AG04450 (cell line): ENCODE results near the gene RABIF. TPM values are rescaled to one million over a fixed set of nuclear protein-coding genes. Genes with fewer than 3 reads are reported as not detected.

Experiments used
- CTCF ChIA-PET: fragments of 300-600, 350-600 bp; formaldehyde crosslinking; extraction: SDS; loops from one replicate; lab custom pipeline; 2022; ENCODE audit warnings: antibody characterized with exemption, inconsistent platforms; lab: Charles Lee
- POLR2A ChIA-PET: fragments of 350-600 bp; formaldehyde crosslinking; extraction: SDS; loops from one replicate; lab custom pipeline; 2021; ENCODE audit warnings: antibody characterized with exemption, inconsistent platforms; lab: Yijun Ruan, JAX
- DNase-seq: peaks from one replicate; pipeline ENCODE4 v3.0.0-alpha.2; 2011; ENCODE audit warnings: low read depth, low spot score
- H3K27ac ChIP-seq: one replicate; pipeline ENCODE4 v1.5.1; 2012; ENCODE audit warnings: low read depth, low read length, control low read depth
- H3K27me3 ChIP-seq: one replicate; pipeline ENCODE4 v1.6.0; 2012; ENCODE audit warnings: low read length; ENCODE audit not compliant: control insufficient read depth, insufficient read depth
- H3K4me3 ChIP-seq: 2 replicates; pipeline ENCODE4 v1.5.1; 2011; ENCODE audit warnings: mild to moderate bottlenecking, low read depth, low read length, control low read depth
- H3K9me3 ChIP-seq: 2 replicates; pipeline ENCODE4 v1.5.1; 2012; ENCODE audit warnings: low read length; ENCODE audit not compliant: control insufficient read depth, insufficient read depth
- CTCF ChIP-seq: IDR thresholded peaks from 2 replicates; pipeline ENCODE4 v1.5.1; 2011; ENCODE audit warnings: low read depth, low read length, control low read depth, inconsistent platforms
- polyA plus RNA-seq: library from polyadenylated mRNA; depleted of rRNA; stranded (reverse); fragments of >200 nt; gene quantifications from 2 replicates; pipeline ENCODE4 v1.2.3, GENCODE V29; 2011

RABIF gene
- polyA plus RNA-seq, 1 experiment: 12.6 TPM

GRCh38 chr1:202861420-202862132, 27.4 kb downstream of the RABIF start:
- DNase-seq: peak; percentile 55
- Histone ChIP-seq H3K4me3 (peak overlapping the region; percentile 74), H3K9me3 (no peaks in the 10 kb centered on the region), H3K27ac (peak overlapping the region; percentile 11), H3K27me3 (peaks cover 8% of the 10 kb centered on the region)
- ChIA-PET POLR2A (interaction anchor here (0.7 to 2.6 kb wide), 2 partner anchors 51 to 514 kb away, joined by 3 to 10 read pairs; partner anchors contain the start of gene PCAT6), CTCF (interaction anchor here (0.6 to 1.6 kb wide), 2 partner anchors 9 to 89 kb away, joined by 5 to 7 read pairs; no protein-coding TSS in a partner anchor)
- no peak for TF ChIP-seq CTCF

GRCh38 chr1:202860744-202861419, 28.1 kb downstream of the RABIF start:
- H3K4me3 ChIP-seq: peak overlapping the region; percentile 74
- CTCF ChIA-PET: interaction anchor here (0.6 kb wide), 1 partner anchor 89 kb away, joined by 7 read pairs; no protein-coding TSS in a partner anchor

GRCh38 chr1:202858789-202859414, 30.0 kb downstream of the RABIF start:
- POLR2A ChIA-PET: no interaction called here
- no peak for TF ChIP-seq CTCF
- Histone ChIP-seq H3K27ac (no peak overlapping the region), H3K27me3 (no peaks in the 10 kb centered on the region), H3K9me3 (no peaks in the 10 kb centered on the region), H3K4me3 (no peak overlapping the region)
- no peak for DNase-seq
- CTCF ChIA-PET: no interaction called here

More at GRCh38 chr1:202860744-202861419, 28.1 kb downstream of the RABIF start:
- POLR2A ChIA-PET: interaction anchor here (0.7 to 2.6 kb wide), 2 partner anchors 50 to 513 kb away, joined by 3 to 10 read pairs; partner anchors contain the start of gene PCAT6
- Histone ChIP-seq H3K27me3 (peaks cover 8% of the 10 kb centered on the region), H3K27ac (no peak overlapping the region), H3K9me3 (no peaks in the 10 kb centered on the region)
- TF ChIP-seq CTCF: no peak
- no peak for DNase-seq

- no peaks in the 10 kb centered on the region for H3K9me3 ChIP-seq
- DNase-seq: no peak
- H3K27ac ChIP-seq: no peak overlapping the region
- CTCF ChIA-PET: no interaction called here
- POLR2A ChIA-PET: no interaction called here
- no peak overlapping the region for H3K4me3 ChIP-seq
- TF ChIP-seq CTCF: no peak
- H3K27me3 ChIP-seq: no peaks in the 10 kb centered on the region
These were observed 30.6 kb downstream of the RABIF start for GRCh38 chr1:202858331-202858730.
